ENCODE results near the gene NELL1. TPM values are rescaled to one million over a fixed set of nuclear protein-coding genes. Genes with fewer than 3 reads are reported as not detected.

NELL1 gene
- total RNA-seq, 2 donors from 2014 or later: 0.09 to 0.11 TPM

DNA sequence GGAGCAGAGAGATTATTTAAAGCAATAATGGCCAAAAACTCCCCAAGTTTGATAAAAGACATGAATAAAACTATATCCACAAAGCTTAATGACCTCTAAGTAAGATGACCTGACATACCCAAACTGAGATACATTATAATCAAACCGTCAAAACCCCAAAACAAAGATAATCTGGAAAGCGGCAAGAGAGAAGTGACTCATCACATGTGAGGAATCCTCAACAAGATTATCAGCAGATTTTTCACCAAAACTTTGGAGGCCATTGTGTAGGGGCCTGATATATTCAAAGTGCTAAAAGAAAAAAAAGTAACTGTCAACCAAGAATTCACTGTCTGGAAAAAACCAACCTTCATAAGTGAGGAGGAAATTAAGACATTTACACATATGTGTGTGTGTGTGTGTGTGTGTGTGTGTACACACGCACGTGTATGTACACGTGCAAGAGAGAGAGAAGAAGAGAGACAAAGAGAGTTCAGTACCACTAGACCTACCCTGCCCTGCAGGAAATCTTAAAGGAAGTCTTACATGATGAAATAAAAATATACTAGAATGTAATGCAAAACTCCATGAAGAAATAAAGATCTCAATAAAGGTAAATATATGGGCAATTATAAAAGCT, 752.4 kb downstream of the NELL1 start:
- Histone ChIP-seq H3K4me1 (ENCODE audit: control insufficient read depth, insufficient read depth, low read length) (no peaks in the 10 kb centered on the region), H3K9ac (ENCODE audit: extremely low read depth, low read length, poor library complexity, severe bottlenecking) (no peak overlapping the region), H3K36me3 (ENCODE audit: control insufficient read depth, insufficient read depth, low read length) (no peaks in the 10 kb centered on the region), H3K27me3 (ENCODE audit: control insufficient read depth, insufficient read depth, low read length, poor library complexity, severe bottlenecking) (no peaks in the 10 kb centered on the region), H3K9me3 (ENCODE audit: control insufficient read depth, low read length) (peaks cover 8% of the 10 kb centered on the region), H3K4me3 (ENCODE audit: low read length) (no peak overlapping the region), H3K27ac (ENCODE audit: low read depth, low read length) (no peak overlapping the region)
- TF ChIP-seq, protein P1, sequence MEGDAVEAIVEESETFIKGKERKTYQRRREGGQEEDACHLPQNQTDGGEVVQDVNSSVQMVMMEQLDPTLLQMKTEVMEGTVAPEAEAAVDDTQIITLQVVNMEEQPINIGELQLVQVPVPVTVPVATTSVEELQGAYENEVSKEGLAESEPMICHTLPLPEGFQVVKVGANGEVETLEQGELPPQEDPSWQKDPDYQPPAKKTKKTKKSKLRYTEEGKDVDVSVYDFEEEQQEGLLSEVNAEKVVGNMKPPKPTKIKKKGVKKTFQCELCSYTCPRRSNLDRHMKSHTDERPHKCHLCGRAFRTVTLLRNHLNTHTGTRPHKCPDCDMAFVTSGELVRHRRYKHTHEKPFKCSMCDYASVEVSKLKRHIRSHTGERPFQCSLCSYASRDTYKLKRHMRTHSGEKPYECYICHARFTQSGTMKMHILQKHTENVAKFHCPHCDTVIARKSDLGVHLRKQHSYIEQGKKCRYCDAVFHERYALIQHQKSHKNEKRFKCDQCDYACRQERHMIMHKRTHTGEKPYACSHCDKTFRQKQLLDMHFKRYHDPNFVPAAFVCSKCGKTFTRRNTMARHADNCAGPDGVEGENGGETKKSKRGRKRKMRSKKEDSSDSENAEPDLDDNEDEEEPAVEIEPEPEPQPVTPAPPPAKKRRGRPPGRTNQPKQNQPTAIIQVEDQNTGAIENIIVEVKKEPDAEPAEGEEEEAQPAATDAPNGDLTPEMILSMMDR (conservative IDR thresholded peaks at IDR 0.05): no peak
- Mint-ChIP-seq H3K4me1 (peaks cover 6% of the 10 kb centered on the region), H3K27me3 (ENCODE audit: insufficient read depth) (no peaks in the 10 kb centered on the region), H3K36me3 (ENCODE audit: low read depth) (no peaks in the 10 kb centered on the region), H3K4me3 (no peak overlapping the region), H3K9me3 (no peaks in the 10 kb centered on the region), H3K27ac (no peak overlapping the region)
- WGBS, 2 experiments (ENCODE audit: insufficient coverage in 1 of 2, insufficient read length in 1 of 2): 80 to 86% methylated on average over 1 to 5 of the region's 5 CpGs
- DNase-seq: no peak

- no peaks in the 10 kb centered on the region for H3K27me3 ChIP-seq (ENCODE audit: control insufficient read depth, insufficient read depth, low read length, poor library complexity, severe bottlenecking)
- H3K27ac Mint-ChIP-seq: no peak overlapping the region
- H3K9me3 ChIP-seq (ENCODE audit: control insufficient read depth, low read length): no peaks in the 10 kb centered on the region
- no peaks in the 10 kb centered on the region for H3K36me3 ChIP-seq (ENCODE audit: control insufficient read depth, insufficient read depth, low read length)
- TF ChIP-seq, protein P1 (conservative IDR thresholded peaks at IDR 0.05): no peak
- DNase-seq: no peak
- peaks cover 3% of the 10 kb centered on the region for H3K4me1 ChIP-seq (ENCODE audit: control insufficient read depth, insufficient read depth, low read length)
- H3K4me3 Mint-ChIP-seq: no peak overlapping the region
- no peaks in the 10 kb centered on the region for H3K9me3 Mint-ChIP-seq
- no peaks in the 10 kb centered on the region for H3K36me3 Mint-ChIP-seq (ENCODE audit: low read depth)
- no peak overlapping the region for H3K27ac ChIP-seq (ENCODE audit: low read depth, low read length)
- H3K9ac ChIP-seq (ENCODE audit: extremely low read depth, low read length, poor library complexity, severe bottlenecking): no peak overlapping the region
- H3K4me3 ChIP-seq (ENCODE audit: low read length): no peak overlapping the region
- H3K27me3 Mint-ChIP-seq (ENCODE audit: insufficient read depth): no peaks in the 10 kb centered on the region
- H3K4me1 Mint-ChIP-seq: peaks cover 4% of the 10 kb centered on the region
- 90 to 94% methylated on average over 2 to 3 of the region's 3 CpGs for WGBS, 2 experiments (ENCODE audit: insufficient coverage in 1 of 2, insufficient read length in 1 of 2)
Measured at GRCh38 chr11:21426931-21427330, 757.5 kb downstream of the NELL1 start.

DNA sequence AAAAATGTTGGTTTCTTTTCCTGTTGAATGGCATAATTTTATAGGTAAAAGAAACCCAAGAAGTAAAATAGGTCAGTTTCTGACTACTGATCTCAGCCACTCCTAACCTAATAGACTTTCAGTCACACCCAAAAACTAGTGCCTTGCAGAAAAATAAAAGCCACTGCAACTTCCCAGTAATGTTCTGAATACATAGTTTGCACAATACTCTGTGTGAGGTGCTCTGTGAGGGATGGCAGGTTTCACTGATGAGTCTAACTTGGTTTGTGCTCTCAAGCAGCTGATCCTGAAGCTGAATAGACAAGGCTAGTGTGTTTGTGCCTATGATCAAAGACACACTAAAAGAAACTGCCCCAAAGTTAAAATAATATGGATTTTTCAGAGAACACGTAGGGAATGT, 758.3 kb downstream of the NELL1 start:
- Histone ChIP-seq H3K4me1 (ENCODE audit: control insufficient read depth, insufficient read depth, low read length) (peaks cover 3% of the 10 kb centered on the region), H3K27me3 (ENCODE audit: control insufficient read depth, insufficient read depth, low read length, poor library complexity, severe bottlenecking) (no peaks in the 10 kb centered on the region), H3K27ac (ENCODE audit: low read depth, low read length) (no peak overlapping the region), H3K4me3 (ENCODE audit: low read length) (no peak overlapping the region), H3K9ac (ENCODE audit: extremely low read depth, low read length, poor library complexity, severe bottlenecking) (no peak overlapping the region), H3K9me3 (ENCODE audit: control insufficient read depth, low read length) (no peaks in the 10 kb centered on the region), H3K36me3 (ENCODE audit: control insufficient read depth, insufficient read depth, low read length) (no peaks in the 10 kb centered on the region)
- TF ChIP-seq, protein P1 (conservative IDR thresholded peaks at IDR 0.05): no peak
- H3K4me1 Mint-ChIP-seq: peaks cover 4% of the 10 kb centered on the region
- H3K27ac Mint-ChIP-seq: no peak overlapping the region
- H3K36me3 Mint-ChIP-seq (ENCODE audit: low read depth): no peaks in the 10 kb centered on the region
- no peaks in the 10 kb centered on the region for H3K27me3 Mint-ChIP-seq (ENCODE audit: insufficient read depth)
- H3K4me3 Mint-ChIP-seq: no peak overlapping the region
- no peak for DNase-seq
- H3K9me3 Mint-ChIP-seq: no peaks in the 10 kb centered on the region
- WGBS, 2 experiments (ENCODE audit: insufficient coverage in 1 of 2, insufficient read length in 1 of 2): 86 to 96% methylated on average over 1 of the region's 1 CpG
